Measurements from ENCODE around the gene MRPL28.

The MRPL28 gene

DNA sequence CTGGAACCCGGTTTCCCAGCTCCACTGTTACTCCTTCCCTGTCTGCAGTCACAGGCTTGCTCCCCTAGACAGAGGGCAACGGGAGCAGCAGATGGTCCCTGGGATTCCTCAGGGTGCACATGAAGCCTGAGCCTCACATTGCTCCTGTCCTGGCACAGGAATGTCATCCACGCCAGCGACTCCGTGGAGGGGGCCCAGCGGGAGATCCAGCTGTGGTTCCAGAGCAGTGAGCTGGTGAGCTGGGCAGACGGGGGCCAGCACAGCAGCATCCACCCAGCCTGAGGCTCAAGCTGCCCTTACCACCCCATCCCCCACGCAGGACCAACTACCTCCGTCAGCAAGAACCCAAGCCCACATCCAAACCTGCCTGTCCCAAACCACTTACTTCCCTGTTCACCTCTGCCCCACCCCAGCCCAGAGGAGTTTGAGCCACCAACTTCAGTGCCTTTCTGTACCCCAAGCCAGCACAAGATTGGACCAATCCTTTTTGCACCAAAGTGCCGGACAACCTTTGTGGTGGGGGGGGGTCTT, 29.8 kb upstream of the MRPL28 start:
- DNase-seq (ENCODE audit: low spot score), result no peak
- peak overlapping the region; percentile 90 for H3K4me3 ChIP-seq (ENCODE audit: severe bottlenecking)
- peaks cover 6% of the 10 kb centered on the region; the same call in 1 of the 2 replicates for H3K36me3 ChIP-seq (ENCODE audit: low read depth)
- ATAC-seq (ENCODE audit: low read depth), result no peak
- peak overlapping the region; percentile 66 for H3K27ac ChIP-seq (ENCODE audit: poor library complexity, severe bottlenecking)
- no peaks in the 10 kb centered on the region for H3K9me3 ChIP-seq (ENCODE audit: severe bottlenecking)
- peaks cover 3% of the 10 kb centered on the region for H3K4me1 ChIP-seq (ENCODE audit: insufficient read depth, poor library complexity, severe bottlenecking)
- TF ChIP-seq, protein P1, sequence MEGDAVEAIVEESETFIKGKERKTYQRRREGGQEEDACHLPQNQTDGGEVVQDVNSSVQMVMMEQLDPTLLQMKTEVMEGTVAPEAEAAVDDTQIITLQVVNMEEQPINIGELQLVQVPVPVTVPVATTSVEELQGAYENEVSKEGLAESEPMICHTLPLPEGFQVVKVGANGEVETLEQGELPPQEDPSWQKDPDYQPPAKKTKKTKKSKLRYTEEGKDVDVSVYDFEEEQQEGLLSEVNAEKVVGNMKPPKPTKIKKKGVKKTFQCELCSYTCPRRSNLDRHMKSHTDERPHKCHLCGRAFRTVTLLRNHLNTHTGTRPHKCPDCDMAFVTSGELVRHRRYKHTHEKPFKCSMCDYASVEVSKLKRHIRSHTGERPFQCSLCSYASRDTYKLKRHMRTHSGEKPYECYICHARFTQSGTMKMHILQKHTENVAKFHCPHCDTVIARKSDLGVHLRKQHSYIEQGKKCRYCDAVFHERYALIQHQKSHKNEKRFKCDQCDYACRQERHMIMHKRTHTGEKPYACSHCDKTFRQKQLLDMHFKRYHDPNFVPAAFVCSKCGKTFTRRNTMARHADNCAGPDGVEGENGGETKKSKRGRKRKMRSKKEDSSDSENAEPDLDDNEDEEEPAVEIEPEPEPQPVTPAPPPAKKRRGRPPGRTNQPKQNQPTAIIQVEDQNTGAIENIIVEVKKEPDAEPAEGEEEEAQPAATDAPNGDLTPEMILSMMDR (IDR thresholded peaks at IDR 0.05; ENCODE audit: poor library complexity, severe bottlenecking), result no peak
- H3K27me3 ChIP-seq (ENCODE audit: insufficient read depth, poor library complexity, severe bottlenecking), result no peaks in the 10 kb centered on the region

DNA sequence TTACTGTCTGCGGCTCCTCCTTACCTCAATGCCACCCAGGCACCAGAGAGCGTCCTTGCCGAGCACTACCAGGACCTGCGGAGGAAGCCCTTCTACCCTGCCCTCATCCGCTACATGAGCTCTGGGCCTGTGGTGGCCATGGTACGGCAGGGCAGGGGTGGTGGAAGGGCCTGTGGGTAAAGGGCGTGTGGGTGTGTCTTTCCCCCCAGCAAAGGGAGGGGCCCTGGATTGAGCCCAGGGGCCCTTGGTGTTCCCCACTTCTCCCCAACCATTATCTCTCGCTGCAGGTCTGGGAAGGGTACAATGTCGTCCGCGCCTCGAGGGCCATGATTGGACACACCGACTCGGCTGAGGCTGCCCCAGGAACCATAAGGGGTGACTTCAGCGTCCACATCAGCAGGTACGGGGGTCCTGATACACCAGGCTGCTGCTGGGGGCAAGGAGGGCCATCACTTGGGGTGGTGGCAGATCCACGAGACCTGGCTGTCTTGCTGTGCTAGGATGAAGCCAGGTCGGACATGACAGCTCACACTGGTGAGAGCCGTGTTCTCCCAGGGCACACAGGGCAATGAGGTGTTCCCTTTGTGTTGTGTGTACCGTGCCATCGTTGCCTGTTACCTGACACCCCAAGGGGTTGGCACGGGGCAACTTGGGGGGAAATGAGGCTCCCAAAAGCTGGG, 29.1 kb upstream of the MRPL28 start:
- H3K27ac ChIP-seq (ENCODE audit: poor library complexity, severe bottlenecking), result peak overlapping the region; percentile 66
- H3K4me3 ChIP-seq (ENCODE audit: severe bottlenecking), result no peak overlapping the region
- H3K4me1 ChIP-seq (ENCODE audit: insufficient read depth, poor library complexity, severe bottlenecking), result peaks cover 3% of the 10 kb centered on the region
- ATAC-seq (ENCODE audit: low read depth) (no peak), DNase-seq (ENCODE audit: low spot score) (no peak)
- TF ChIP-seq, protein P1 (IDR thresholded peaks at IDR 0.05; ENCODE audit: poor library complexity, severe bottlenecking), result no peak
- no peaks in the 10 kb centered on the region for H3K9me3 ChIP-seq (ENCODE audit: severe bottlenecking)
- no peaks in the 10 kb centered on the region for H3K27me3 ChIP-seq (ENCODE audit: insufficient read depth, poor library complexity, severe bottlenecking)
- peaks cover 6% of the 10 kb centered on the region; the same call in 1 of the 2 replicates for H3K36me3 ChIP-seq (ENCODE audit: low read depth)

DNA sequence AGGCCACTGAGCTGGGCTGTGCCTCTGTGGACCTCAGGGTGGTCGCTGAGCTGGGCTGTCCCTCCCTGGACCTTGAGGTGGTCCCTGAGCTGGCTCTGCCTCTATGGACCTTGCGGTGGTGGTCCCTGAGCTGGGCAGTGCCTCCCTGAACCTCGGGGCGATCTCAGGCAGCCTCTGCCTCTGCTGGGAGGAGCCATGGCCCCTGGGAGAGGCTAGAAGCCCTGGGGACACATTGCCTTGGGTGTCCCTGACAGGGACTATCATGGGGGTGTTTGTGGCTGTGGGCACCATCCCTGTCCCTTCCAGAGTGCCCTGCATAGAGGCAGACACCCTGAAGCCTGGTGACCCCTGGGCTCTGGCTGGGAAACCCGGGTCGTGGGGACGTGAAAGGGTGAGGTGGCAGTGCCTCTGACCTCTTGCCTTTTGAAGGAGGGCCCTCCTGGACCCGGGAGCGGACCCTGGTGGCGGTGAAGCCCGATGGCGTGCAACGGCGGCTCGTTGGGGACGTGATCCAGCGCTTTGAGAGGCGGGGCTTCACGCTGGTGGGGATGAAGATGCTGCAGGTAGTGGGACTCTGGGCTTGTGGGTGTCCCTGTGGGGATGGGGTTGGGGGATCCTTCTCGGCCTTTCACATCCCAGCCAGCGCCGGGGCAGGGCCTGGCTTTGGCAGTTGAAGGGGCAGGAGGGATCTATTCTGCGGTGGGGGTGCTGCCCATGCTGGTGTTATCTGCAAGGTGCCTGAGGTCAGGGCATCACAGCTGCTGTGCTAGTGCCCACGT, 28.4 kb upstream of the MRPL28 start:
- TF ChIP-seq, protein P1 (IDR thresholded peaks at IDR 0.05; ENCODE audit: poor library complexity, severe bottlenecking), result no peak
- peak overlapping the region; percentile 56 for H3K27ac ChIP-seq (ENCODE audit: poor library complexity, severe bottlenecking)
- H3K4me1 ChIP-seq (ENCODE audit: insufficient read depth, poor library complexity, severe bottlenecking), result peaks cover 3% of the 10 kb centered on the region

DNA sequence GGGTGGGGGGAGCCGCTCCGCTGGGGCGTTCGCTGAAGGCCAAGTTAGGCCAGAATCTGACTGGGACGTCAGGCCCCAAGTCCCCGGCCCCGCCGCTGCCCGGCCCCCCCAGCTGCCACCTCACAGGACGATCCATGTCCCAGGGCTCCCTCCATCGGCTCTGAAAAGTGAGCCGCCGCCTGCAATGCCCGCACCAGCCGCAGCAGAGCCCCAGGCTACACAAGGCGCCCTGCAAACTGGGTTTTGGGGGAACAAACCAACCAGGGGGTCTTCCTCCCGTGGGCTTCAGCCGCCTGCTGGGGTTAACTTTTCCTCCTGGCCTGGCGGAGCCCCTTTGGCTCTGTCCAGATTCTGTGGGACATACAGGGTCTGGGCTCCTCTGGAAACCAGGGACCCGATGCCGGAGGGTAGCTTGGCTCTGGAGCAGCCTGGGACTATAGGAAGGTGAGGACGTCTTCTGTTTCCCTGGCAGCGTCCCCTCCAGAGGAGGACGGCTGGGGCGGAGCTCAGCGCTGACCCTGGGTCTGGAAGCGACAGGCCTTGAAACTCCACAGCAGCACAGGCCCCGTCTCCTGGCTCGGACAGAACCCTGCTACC, 27.5 kb upstream of the MRPL28 start:
- no peaks in the 10 kb centered on the region for H3K27me3 ChIP-seq (ENCODE audit: insufficient read depth, poor library complexity, severe bottlenecking)
- H3K36me3 ChIP-seq (ENCODE audit: low read depth), result peaks cover 6% of the 10 kb centered on the region; the same call in 1 of the 2 replicates
- peak overlapping the region; percentile 56 for H3K27ac ChIP-seq (ENCODE audit: poor library complexity, severe bottlenecking)
- H3K4me1 ChIP-seq (ENCODE audit: insufficient read depth, poor library complexity, severe bottlenecking), result peaks cover 3% of the 10 kb centered on the region
- H3K4me3 ChIP-seq (ENCODE audit: severe bottlenecking), result no peak overlapping the region
- DNase-seq (ENCODE audit: low spot score) (no peak), ATAC-seq (ENCODE audit: low read depth) (peak; percentile 59)
- H3K9me3 ChIP-seq (ENCODE audit: severe bottlenecking), result no peaks in the 10 kb centered on the region
- TF ChIP-seq, protein P1 (IDR thresholded peaks at IDR 0.05; ENCODE audit: poor library complexity, severe bottlenecking), result peak; percentile 15

More for the DNA sequence above, 28.4 kb upstream of the MRPL28 start:
- DNase-seq (ENCODE audit: low spot score) (no peak), ATAC-seq (ENCODE audit: low read depth) (no peak)
- Histone ChIP-seq H3K4me3 (ENCODE audit: severe bottlenecking) (no peak overlapping the region), H3K36me3 (ENCODE audit: low read depth) (peaks cover 6% of the 10 kb centered on the region; the same call in 1 of the 2 replicates), H3K27me3 (ENCODE audit: insufficient read depth, poor library complexity, severe bottlenecking) (no peaks in the 10 kb centered on the region), H3K9me3 (ENCODE audit: severe bottlenecking) (no peaks in the 10 kb centered on the region)

Measured in RWPE2 (cell line).